T47D (cell line): ENCODE measurements around the gene STK24.

Experiments
- DNase-seq, 2 experiments: peaks; one replicate each; pipeline versions ENCODE4 v3.0.0 to v3.0.0-alpha.2; 2011 to 2012; ENCODE audit warnings: low read depth in 1 of 2, low spot score in 1 of 2
- JUND ChIP-seq: IDR thresholded peaks from 2 replicates; pipeline ENCODE4 v1.6.1; 2012; ENCODE audit warnings: low read depth
- in situ Hi-C: cut with HindIII; loops from 2 replicates; pipeline ENCODE4 v1.10.0; 2016; ENCODE audit warnings: low sequenced_read_pairs, low pct_unique_long_range_greater_than_20kb

Gene STK24

GRCh38 chr13:98490195-98490836 lies 86.6 kb downstream of the STK24 start:
- in situ Hi-C loops: no loop called here
- no peak for DNase-seq
- no peak for TF ChIP-seq JUND

GRCh38 chr13:98489446-98490194 lies 87.3 kb downstream of the STK24 start:
- no peak for TF ChIP-seq JUND
- in situ Hi-C loops: no loop called here
- no peak for DNase-seq

GRCh38 chr13:98488736-98489135 lies 88.2 kb downstream of the STK24 start:
- DNase-seq: no peak

GRCh38 chr13:98487522-98487921 lies 89.4 kb downstream of the STK24 start:
- DNase-seq: no peak
- TF ChIP-seq JUND: no peak
- in situ Hi-C loops: no loop called here

More at GRCh38 chr13:98488736-98489135, 88.2 kb downstream of the STK24 start:
- in situ Hi-C loops: no loop called here
- TF ChIP-seq JUND: no peak

GRCh38 chr13:98487016-98487415 lies 89.9 kb downstream of the STK24 start:
- DNase-seq: no peak
- in situ Hi-C loops: no loop called here
- no peak for TF ChIP-seq JUND

GRCh38 chr13:98486412-98486811 lies 90.5 kb downstream of the STK24 start:
- no peak for DNase-seq
- TF ChIP-seq JUND: no peak
- in situ Hi-C loops: no loop called here

- no peak for DNase-seq
- in situ Hi-C loops: no loop called here
- TF ChIP-seq JUND: no peak
Measured at GRCh38 chr13:98485561-98485960, 91.3 kb downstream of the STK24 start.

GRCh38 chr13:98484289-98485219 lies 92.4 kb downstream of the STK24 start:
- in situ Hi-C loops: no loop called here
- peak; percentile 51 to 88 for DNase-seq

GRCh38 chr13:98483601-98484288 lies 93.2 kb downstream of the STK24 start:
- DNase-seq: no peak
- in situ Hi-C loops: no loop called here
- no peak for TF ChIP-seq JUND

More at GRCh38 chr13:98484289-98485219, 92.4 kb downstream of the STK24 start:
- TF ChIP-seq JUND: no peak

- no peak for DNase-seq
- TF ChIP-seq JUND: no peak
Measured at GRCh38 chr13:98482476-98483444, 94.1 kb downstream of the STK24 start.

More at GRCh38 chr13:98482476-98483444, 94.1 kb downstream of the STK24 start:
- in situ Hi-C loops: no loop called here
